Prostate gland (tissue), 2 donors: ENCODE measurements around the gene SCGN. TPM values are rescaled to one million over a fixed set of nuclear protein-coding genes. Genes with fewer than 3 reads are reported as not detected.

Experiments used
- DNase-seq: peaks from one replicate; pipeline ENCODE4 v3.0.0-alpha.2; 2019; ENCODE audit warnings: low spot score
- H3K27ac ChIP-seq, 2 donors: fragments of 200-600 bp; sonication (generic); 2 replicates each; pipeline ENCODE4 v1.5.1; 2017 to 2019
- H3K27me3 ChIP-seq: fragments of 200-600 bp; sonication (generic); replicated peaks from 2 replicates; pipeline ENCODE4 v1.5.1; 2019; ENCODE audit not compliant: insufficient read depth
- H3K36me3 ChIP-seq, 2 donors: fragments of 200-600 bp; sonication (generic); 1 replicate in 1 of 2; 2 replicates in 1 of 2; pipeline versions ENCODE4 v1.5.1 to v1.8.1; 2017 to 2019
- H3K4me1 ChIP-seq: fragments of 200-600 bp; sonication (generic); replicated peaks from 2 replicates; pipeline ENCODE4 v1.5.1; 2019
- H3K4me3 ChIP-seq, 2 donors: fragments of 200-600 bp; sonication (generic); 2 replicates each; pipeline ENCODE4 v1.5.1; 2017 to 2019
- H3K9me3 ChIP-seq: fragments of 200-600 bp; sonication (generic); 2 replicates; pipeline ENCODE4 v1.5.1; 2017
- CTCF ChIP-seq, 4 experiments: fragments of 200-600 bp in 2 of 4; fragments of 450-650 bp in 2 of 4; sonication (generic) in 2 of 4; IDR thresholded peaks; 1 replicate in 3 of 4; 2 replicates in 1 of 4; pipeline ENCODE4 v1.5.1; 2016 to 2019; ENCODE audit warnings: antibody characterized with exemption in 4 of 4, mild to moderate bottlenecking in 2 of 4, moderate library complexity in 2 of 4
- POLR2A ChIP-seq: fragments of 450-650 bp; IDR thresholded peaks from one replicate; pipeline ENCODE4 v1.6.1; 2016; ENCODE audit warnings: antibody characterized with exemption, mild to moderate bottlenecking
- POLR2AphosphoS5 ChIP-seq: sonication (generic); formaldehyde crosslinking; IDR thresholded peaks from one replicate; pipeline ENCODE4 v1.6.1; 2017; ENCODE audit warnings: antibody characterized with exemption
- WGBS: methylation state at CpG from one replicate; pipeline ENCODE4 v1.1.5; 2018; 5-methylcytosine and 5-hydroxymethylcytosine counted together
- intact Hi-C: fragments of 100-400 bp; cut with DNase I; formaldehyde crosslinking; loops from one replicate; pipeline ENCODE4 v1.14.2; 2022
- total RNA-seq, 2 donors: library from RNA; depleted of rRNA; stranded (reverse); fragments of >200 nt; gene quantifications; one replicate each; pipeline ENCODE4 v1.1.0, GENCODE V29; 2016

The SCGN gene
- total RNA-seq, 2 donors from 2014 or later, result 2.6 TPM; not detected in 1

- Histone ChIP-seq H3K4me1 (no peaks in the 10 kb centered on the region), H3K27ac (no peak overlapping the region), H3K36me3 (no peaks in the 10 kb centered on the region), H3K4me3 (no peak overlapping the region), H3K9me3 (no peaks in the 10 kb centered on the region), H3K27me3 (no peaks in the 10 kb centered on the region)
- no peak for TF ChIP-seq POLR2AphosphoS5
- no peak for TF ChIP-seq POLR2A
- TF ChIP-seq CTCF (IDR thresholded peaks at IDR 0.05), result no peak
- intact Hi-C loops, result no loop called here
- WGBS, result 63% methylated on average over 2 of the region's 2 CpGs
- DNase-seq, result no peak
Measured at GRCh38 chr6:25700761-25701160, 48.7 kb downstream of the SCGN start.

- H3K9me3 ChIP-seq, result no peaks in the 10 kb centered on the region
- H3K4me3 ChIP-seq, result no peak overlapping the region
- H3K36me3 ChIP-seq, result no peaks in the 10 kb centered on the region
- H3K4me1 ChIP-seq, result no peaks in the 10 kb centered on the region
- intact Hi-C loops, result no loop called here
- TF ChIP-seq CTCF (IDR thresholded peaks at IDR 0.05) (no peak), POLR2A (no peak), POLR2AphosphoS5 (no peak)
- H3K27me3 ChIP-seq, result no peaks in the 10 kb centered on the region
- no peak for DNase-seq
- 97% methylated on average over 3 of the region's 3 CpGs for WGBS
- no peak overlapping the region for H3K27ac ChIP-seq
Measured at GRCh38 chr6:25701807-25702206, 49.8 kb downstream of the SCGN start.

- TF ChIP-seq CTCF (IDR thresholded peaks at IDR 0.05) (no peak), POLR2AphosphoS5 (no peak), POLR2A (no peak)
- H3K36me3 ChIP-seq, result no peaks in the 10 kb centered on the region
- intact Hi-C loops, result no loop called here
- no peaks in the 10 kb centered on the region for H3K27me3 ChIP-seq
- WGBS, result 73% methylated on average over 3 of the region's 3 CpGs
- no peak overlapping the region for H3K4me3 ChIP-seq
- H3K4me1 ChIP-seq, result no peaks in the 10 kb centered on the region
- no peak for DNase-seq
- no peak overlapping the region for H3K27ac ChIP-seq
- H3K9me3 ChIP-seq, result no peaks in the 10 kb centered on the region
Measured at GRCh38 chr6:25703005-25703404, 51.0 kb downstream of the SCGN start.

- 74% methylated on average over 3 of the region's 3 CpGs for WGBS
- TF ChIP-seq POLR2A, result no peak
- no peak for TF ChIP-seq POLR2AphosphoS5
- TF ChIP-seq CTCF (IDR thresholded peaks at IDR 0.05), result no peak
- H3K27me3 ChIP-seq, result no peaks in the 10 kb centered on the region
Measured at GRCh38 chr6:25704001-25704400, 52.0 kb downstream of the SCGN start.

GRCh38 chr6:25706314-25707014, 54.4 kb downstream of the SCGN start:
- Histone ChIP-seq H3K9me3 (no peaks in the 10 kb centered on the region), H3K4me1 (no peaks in the 10 kb centered on the region), H3K36me3 (no peaks in the 10 kb centered on the region), H3K4me3 (no peak overlapping the region), H3K27me3 (no peaks in the 10 kb centered on the region), H3K27ac (no peak overlapping the region)
- DNase-seq, result no peak
- intact Hi-C loops, result no loop called here
- 92% methylated on average over 6 of the region's 6 CpGs for WGBS
- TF ChIP-seq POLR2AphosphoS5 (no peak), CTCF (IDR thresholded peaks at IDR 0.05) (no peak), POLR2A (no peak)

More at GRCh38 chr6:25704001-25704400, 52.0 kb downstream of the SCGN start:
- H3K27ac ChIP-seq, result no peak overlapping the region
- H3K4me1 ChIP-seq, result no peaks in the 10 kb centered on the region
- no peaks in the 10 kb centered on the region for H3K9me3 ChIP-seq
- DNase-seq, result no peak
- no peak overlapping the region for H3K4me3 ChIP-seq
- H3K36me3 ChIP-seq, result no peaks in the 10 kb centered on the region
- intact Hi-C loops, result no loop called here
